Panc1 (cell line): Measurements from ENCODE around the gene OFD1. TPM values are rescaled to one million over a fixed set of nuclear protein-coding genes. Genes with fewer than 3 reads are reported as not detected.

Experiments used
- ATAC-seq: fragments of 200-7000 bp; cut with Tn5 transposase; 2 replicates; pipeline ENCODE4 v1.9.1; 2020; ENCODE audit warnings: mild to moderate bottlenecking, moderate library complexity
- BruUV-seq: library from RNA; stranded (reverse); fragments of 400-500 nt; replicated peaks from 2 replicates; lab custom pipeline; 2021; lab: Mats Ljungman, UMichigan
- CTCF ChIA-PET: fragments of 300-600 bp; sonication (Branson Sonifier 250); formaldehyde crosslinking; loops from one replicate; lab custom pipeline; 2022; ENCODE audit warnings: antibody characterized with exemption; lab: Charles Lee
- POLR2A ChIA-PET: fragments of 300-600 bp; sonication (Branson Sonifier 250); formaldehyde crosslinking; loops from one replicate; lab custom pipeline; 2022; ENCODE audit warnings: antibody characterized with exemption; lab: Charles Lee
- DNase-seq: peaks from one replicate; pipeline ENCODE4 v3.0.0-alpha.2; 2010; ENCODE audit warnings: low read depth, low spot score
- H3K27ac ChIP-seq: 2 replicates; pipeline ENCODE4 v1.5.1; 2011; ENCODE audit warnings: mild to moderate bottlenecking, low read length, inconsistent platforms
- H3K27me3 ChIP-seq: fragments of 200-500 bp; sonication (Bioruptor generic); 2 replicates; pipeline ENCODE4 v1.6.0; 2014; ENCODE audit warnings: low read length, inconsistent platforms; ENCODE audit not compliant: control insufficient read depth, insufficient read depth
- H3K36me3 ChIP-seq: fragments of 200-500 bp; sonication (Bioruptor generic); 2 replicates; pipeline ENCODE4 v1.5.1; 2014; ENCODE audit warnings: inconsistent platforms, mild to moderate bottlenecking, low read length, moderate library complexity; ENCODE audit not compliant: control insufficient read depth, insufficient read depth
- H3K4me1 ChIP-seq: 2 replicates; pipeline ENCODE4 v1.5.1; 2011; ENCODE audit warnings: inconsistent platforms, mild to moderate bottlenecking, low read length, moderate library complexity; ENCODE audit not compliant: control insufficient read depth, insufficient read depth
- H3K4me3 ChIP-seq, 2 experiments: 2 replicates each; pipeline ENCODE4 v1.5.1; 2011 to 2012; ENCODE audit warnings: low read depth in 2 of 2, low read length in 2 of 2, mild to moderate bottlenecking in 2 of 2, inconsistent platforms in 1 of 2, moderate library complexity in 1 of 2
- H3K9me3 ChIP-seq: fragments of 200-500 bp; sonication (Bioruptor generic); 2 replicates; pipeline ENCODE4 v1.5.1; 2014; ENCODE audit warnings: low read depth, mild to moderate bottlenecking, inconsistent platforms, low read length, moderate library complexity; ENCODE audit not compliant: control insufficient read depth, insufficient read depth
- CTCF ChIP-seq: fragments of 450-650 bp; IDR thresholded peaks from 2 replicates; pipeline ENCODE4 v1.5.1; 2017; ENCODE audit warnings: mild to moderate bottlenecking
- POLR2AphosphoS5 ChIP-seq: IDR thresholded peaks from 2 replicates; pipeline ENCODE4 v1.6.1; 2012; ENCODE audit warnings: mild to moderate bottlenecking, low read depth, low read length, moderate library complexity
- SIN3A ChIP-seq: IDR thresholded peaks from 2 replicates; pipeline ENCODE4 v1.6.1; 2012; ENCODE audit warnings: low read depth, mild to moderate bottlenecking, low read length, moderate library complexity, borderline replicate concordance; ENCODE audit not compliant: insufficient read depth
- TCF7L2 ChIP-seq: IDR thresholded peaks from 2 replicates; pipeline ENCODE4 v1.6.1; 2011; ENCODE audit warnings: mild to moderate bottlenecking, low read depth, low read length, inconsistent platforms
- in situ Hi-C: cut with HindIII; loops from 2 replicates; pipeline ENCODE4 v1.10.0; 2016; ENCODE audit warnings: low sequenced_read_pairs, low pct_unique_long_range_greater_than_20kb
- intact Hi-C: fragments of 100-400 bp; cut with micrococcal nuclease; formaldehyde crosslinking; loops from one replicate; pipeline ENCODE4 v1.10.0; 2022; ENCODE audit not compliant: unreplicated experiment
- total RNA-seq: library from RNA; stranded (reverse); gene quantifications from one replicate; pipeline ENCODE4 v1.2.1, GENCODE V29; 2021; ENCODE audit not compliant: unreplicated experiment
- TF ChIP-seq, protein P1 (sequence below), 2 experiments: IDR thresholded peaks; 2 replicates each; pipeline ENCODE4 v1.6.1; 2011 to 2012; ENCODE audit warnings: low read depth in 2 of 2, control low read depth in 1 of 2, low read length in 1 of 2, mild to moderate bottlenecking in 1 of 2, moderate library complexity in 1 of 2; ENCODE audit not compliant: insufficient read depth in 1 of 2

Gene OFD1
- total RNA-seq, 1 experiment from 2014 or later: 22.8 TPM

GRCh38 chrX:13755254-13755653 lies 20.7 kb downstream of the OFD1 start:
- Histone ChIP-seq H3K9me3 (no peaks in the 10 kb centered on the region), H3K27me3 (no peaks in the 10 kb centered on the region), H3K4me1 (no peaks in the 10 kb centered on the region), H3K36me3 (peaks cover 2% of the 10 kb centered on the region), H3K4me3 (no peak overlapping the region), H3K27ac (no peak overlapping the region)
- in situ Hi-C loops (no loop called here), intact Hi-C loops (no loop called here)
- no TSS peak for BruUV-seq
- TF ChIP-seq SIN3A: no peak
- TF ChIP-seq, protein P1, sequence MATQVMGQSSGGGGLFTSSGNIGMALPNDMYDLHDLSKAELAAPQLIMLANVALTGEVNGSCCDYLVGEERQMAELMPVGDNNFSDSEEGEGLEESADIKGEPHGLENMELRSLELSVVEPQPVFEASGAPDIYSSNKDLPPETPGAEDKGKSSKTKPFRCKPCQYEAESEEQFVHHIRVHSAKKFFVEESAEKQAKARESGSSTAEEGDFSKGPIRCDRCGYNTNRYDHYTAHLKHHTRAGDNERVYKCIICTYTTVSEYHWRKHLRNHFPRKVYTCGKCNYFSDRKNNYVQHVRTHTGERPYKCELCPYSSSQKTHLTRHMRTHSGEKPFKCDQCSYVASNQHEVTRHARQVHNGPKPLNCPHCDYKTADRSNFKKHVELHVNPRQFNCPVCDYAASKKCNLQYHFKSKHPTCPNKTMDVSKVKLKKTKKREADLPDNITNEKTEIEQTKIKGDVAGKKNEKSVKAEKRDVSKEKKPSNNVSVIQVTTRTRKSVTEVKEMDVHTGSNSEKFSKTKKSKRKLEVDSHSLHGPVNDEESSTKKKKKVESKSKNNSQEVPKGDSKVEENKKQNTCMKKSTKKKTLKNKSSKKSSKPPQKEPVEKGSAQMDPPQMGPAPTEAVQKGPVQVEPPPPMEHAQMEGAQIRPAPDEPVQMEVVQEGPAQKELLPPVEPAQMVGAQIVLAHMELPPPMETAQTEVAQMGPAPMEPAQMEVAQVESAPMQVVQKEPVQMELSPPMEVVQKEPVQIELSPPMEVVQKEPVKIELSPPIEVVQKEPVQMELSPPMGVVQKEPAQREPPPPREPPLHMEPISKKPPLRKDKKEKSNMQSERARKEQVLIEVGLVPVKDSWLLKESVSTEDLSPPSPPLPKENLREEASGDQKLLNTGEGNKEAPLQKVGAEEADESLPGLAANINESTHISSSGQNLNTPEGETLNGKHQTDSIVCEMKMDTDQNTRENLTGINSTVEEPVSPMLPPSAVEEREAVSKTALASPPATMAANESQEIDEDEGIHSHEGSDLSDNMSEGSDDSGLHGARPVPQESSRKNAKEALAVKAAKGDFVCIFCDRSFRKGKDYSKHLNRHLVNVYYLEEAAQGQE (IDR thresholded peaks at IDR 0.05; ENCODE audit: insufficient read depth in 1 of 2, low read depth in 2 of 2, low read length in 1 of 2): no peak
- no peak for TF ChIP-seq POLR2AphosphoS5
- TF ChIP-seq CTCF: no peak
- no peak for TF ChIP-seq TCF7L2
- ChIA-PET POLR2A (no interaction called here), CTCF (no interaction called here)
- ATAC-seq (no peak), DNase-seq (no peak)

DNA sequence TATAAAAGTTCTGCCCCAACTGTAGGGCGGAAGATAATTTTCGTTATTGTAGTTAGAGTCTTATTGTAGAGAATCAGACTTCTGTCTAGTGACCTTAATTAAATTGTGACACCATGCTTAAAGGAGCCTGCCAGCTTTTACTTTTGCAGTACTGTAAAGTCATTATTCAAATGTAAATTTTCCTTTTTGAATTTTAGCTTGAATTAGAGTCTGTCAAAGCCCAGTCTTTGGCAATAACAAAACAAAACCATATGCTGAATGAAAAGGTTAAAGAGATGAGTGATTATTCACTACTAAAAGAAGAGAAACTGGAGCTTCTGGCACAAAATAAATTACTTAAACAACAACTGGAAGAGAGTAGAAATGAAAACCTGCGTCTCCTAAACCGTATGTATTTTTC lies 21.8 kb downstream of the OFD1 start:
- H3K4me1 ChIP-seq: no peaks in the 10 kb centered on the region
- H3K27ac ChIP-seq: no peak overlapping the region
- no peaks in the 10 kb centered on the region for H3K27me3 ChIP-seq
- CTCF ChIA-PET: no interaction called here
- BruUV-seq: no TSS peak
- H3K4me3 ChIP-seq: no peak overlapping the region
- TF ChIP-seq POLR2AphosphoS5 (no peak), CTCF (no peak), TCF7L2 (no peak), SIN3A (no peak)
- TF ChIP-seq, protein P1 (IDR thresholded peaks at IDR 0.05; ENCODE audit: insufficient read depth in 1 of 2, low read depth in 2 of 2, low read length in 1 of 2): no peak
- H3K36me3 ChIP-seq: peaks cover 2% of the 10 kb centered on the region
- in situ Hi-C loops (no loop called here), intact Hi-C loops (no loop called here)
- POLR2A ChIA-PET: no interaction called here
- no peaks in the 10 kb centered on the region for H3K9me3 ChIP-seq
- DNase-seq (no peak), ATAC-seq (no peak)
